Measurements from ENCODE around the gene USH2A.

USH2A gene

DNA sequence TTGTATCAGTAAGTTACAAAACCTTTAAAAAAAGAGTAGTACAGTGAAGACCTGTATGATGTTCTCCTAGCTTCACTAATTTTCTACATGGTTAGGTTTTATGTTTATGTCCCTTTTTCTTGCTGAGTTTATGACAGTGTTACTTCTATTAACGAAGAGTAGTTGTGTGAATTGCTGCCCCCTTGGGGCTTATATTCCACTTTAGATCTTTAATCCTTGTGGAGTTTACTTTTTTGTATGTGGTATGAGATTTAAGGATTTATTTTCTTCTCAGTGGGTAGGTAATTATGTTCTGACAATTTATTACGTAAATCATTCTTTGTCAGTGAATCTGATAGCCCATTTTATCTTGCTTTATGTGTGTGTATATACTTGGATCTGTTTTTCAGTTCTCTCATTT, 841.4 kb downstream of the USH2A start:
- DNase-seq = no peak
